IPS DF 6.9 (cell line): ENCODE data around the gene CSRP1.
"Not testable (repeated sequence)": the region's sequence is repeated elsewhere in the genome, so short reads cannot be mapped to it uniquely, and the experiment has no call there.

Experiments
- DNase-seq: peaks from one replicate; pipeline ENCODE4 v3.0.0-alpha.2; 2013; ENCODE audit warnings: low read depth, low spot score
- H3K27ac ChIP-seq: one replicate; pipeline ENCODE4 v1.5.1; 2013; ENCODE audit warnings: low read length, control low read depth
- H3K27me3 ChIP-seq: 2 replicates; pipeline ENCODE4 v1.6.1; 2013; ENCODE audit warnings: mild to moderate bottlenecking, low read length; ENCODE audit not compliant: control insufficient read depth, insufficient read depth
- H3K36me3 ChIP-seq: 2 replicates; pipeline ENCODE4 v1.6.1; 2013; ENCODE audit warnings: low read length; ENCODE audit not compliant: control insufficient read depth, insufficient read depth
- H3K4me1 ChIP-seq: 2 replicates; pipeline ENCODE4 v1.6.1; 2013; ENCODE audit warnings: low read length; ENCODE audit not compliant: control insufficient read depth, insufficient read depth
- H3K4me3 ChIP-seq: 2 replicates; pipeline ENCODE4 v1.5.1; 2013; ENCODE audit warnings: mild to moderate bottlenecking, low read length
- H3K9me3 ChIP-seq: 2 replicates; pipeline ENCODE4 v1.6.1; 2013; ENCODE audit warnings: low read length, inconsistent platforms; ENCODE audit not compliant: control insufficient read depth, insufficient read depth
- whole genome bisulfite sequencing: extraction: QIAGEN DNeasy Blood & Tissue Kit; methylation state at CpG from one replicate; pipeline ENCODE4 v1.1.7; 2013; ENCODE audit warnings: mixed read lengths, missing lambda C conversion rate; ENCODE audit not compliant: insufficient read length, insufficient coverage; 5-methylcytosine and 5-hydroxymethylcytosine counted together

Gene CSRP1

DNA sequence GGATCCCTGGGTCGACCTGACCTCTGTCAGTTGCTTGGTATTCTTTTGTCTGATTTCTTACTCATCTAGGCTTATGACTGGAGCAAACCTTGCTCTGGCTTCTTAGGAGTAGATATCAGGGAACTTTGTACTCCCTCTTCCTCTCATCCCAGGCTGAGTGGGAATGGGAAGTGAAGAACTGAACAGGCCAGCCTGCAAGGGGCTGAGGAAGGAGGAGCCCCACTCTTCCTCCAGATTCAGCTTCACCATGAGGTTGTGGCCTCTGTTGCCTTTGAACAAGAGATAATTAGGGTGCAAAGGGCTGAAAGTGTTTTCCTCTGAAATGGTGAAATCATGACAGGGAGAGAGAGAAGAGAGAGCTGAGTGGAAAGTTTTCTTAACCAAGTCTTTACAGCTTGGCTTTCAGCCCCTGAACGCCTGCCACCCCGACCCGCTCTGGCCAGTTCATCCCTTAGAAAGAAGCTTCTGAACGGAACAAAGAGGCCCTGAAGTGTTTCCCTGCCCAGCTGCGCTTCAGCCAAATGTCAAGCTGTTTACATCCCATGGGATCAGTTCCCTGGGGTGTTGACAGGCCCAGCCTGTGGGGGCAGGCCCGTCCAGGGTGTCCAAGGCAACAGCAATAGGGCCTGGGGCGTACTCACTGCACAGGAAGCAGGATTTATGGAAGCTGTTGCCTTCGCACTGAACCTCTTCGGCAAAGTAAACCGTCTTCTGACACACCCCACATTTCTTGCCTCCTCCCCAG lies 11.2 kb downstream of the CSRP1 start:
- H3K4me3 ChIP-seq = no peak overlapping the region
- no peaks in the 10 kb centered on the region for H3K36me3 ChIP-seq
- H3K27me3 ChIP-seq = no peaks in the 10 kb centered on the region
- H3K9me3 ChIP-seq = no peaks in the 10 kb centered on the region
- H3K4me1 ChIP-seq = peaks cover 7% of the 10 kb centered on the region
- no CpG with 5 or more reads among the region's 11 CpGs for WGBS
- DNase-seq = no peak
- no peak overlapping the region for H3K27ac ChIP-seq

DNA sequence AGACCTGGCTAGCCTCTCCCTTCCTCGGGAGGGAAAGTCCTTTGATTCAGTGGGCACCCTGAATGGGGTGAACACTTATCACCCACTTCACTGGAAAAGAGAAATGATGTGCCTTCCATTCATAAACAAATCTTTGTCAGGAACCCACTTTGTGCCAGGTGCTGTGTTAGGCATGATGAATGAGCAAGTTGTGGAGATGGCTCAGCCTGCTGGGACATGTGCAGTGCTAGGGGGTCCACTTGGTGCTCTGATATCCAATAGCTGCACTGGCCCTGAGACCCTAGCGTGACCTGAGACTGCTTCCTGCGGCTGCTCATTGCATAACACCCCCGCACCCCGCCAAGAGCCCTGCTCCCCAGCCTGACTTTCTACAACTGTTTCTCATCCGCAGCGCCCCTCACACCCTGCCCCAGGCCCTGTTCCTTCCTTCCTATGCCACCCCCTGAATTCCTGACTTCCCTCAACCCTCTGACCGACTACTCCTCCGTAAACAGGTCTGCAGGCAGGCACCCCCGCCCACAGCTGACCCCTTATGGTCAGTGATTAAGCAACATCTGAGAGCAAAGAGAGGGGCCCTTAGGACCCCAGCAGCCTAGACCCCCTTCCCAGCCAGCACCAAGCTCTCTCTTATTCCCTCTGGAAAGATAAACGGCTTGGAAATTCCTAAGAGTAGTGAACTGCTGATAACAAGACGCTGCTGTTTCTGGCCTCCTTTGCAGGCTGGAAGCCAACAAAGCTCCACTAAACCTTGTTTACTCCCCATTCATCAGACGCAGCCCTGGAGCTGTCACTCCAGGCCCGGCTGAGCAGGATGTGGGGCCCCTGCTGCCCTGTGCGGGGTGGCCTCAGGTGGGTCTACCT lies 12.9 kb downstream of the CSRP1 start:
- WGBS = no CpG with 5 or more reads among the region's 15 CpGs
- no peaks in the 10 kb centered on the region for H3K9me3 ChIP-seq
- H3K36me3 ChIP-seq = no peaks in the 10 kb centered on the region
- no peak overlapping the region for H3K4me3 ChIP-seq
- peaks cover 2% of the 10 kb centered on the region for H3K4me1 ChIP-seq
- H3K27ac ChIP-seq = no peak overlapping the region
- no peak for DNase-seq
- no peaks in the 10 kb centered on the region for H3K27me3 ChIP-seq

DNA sequence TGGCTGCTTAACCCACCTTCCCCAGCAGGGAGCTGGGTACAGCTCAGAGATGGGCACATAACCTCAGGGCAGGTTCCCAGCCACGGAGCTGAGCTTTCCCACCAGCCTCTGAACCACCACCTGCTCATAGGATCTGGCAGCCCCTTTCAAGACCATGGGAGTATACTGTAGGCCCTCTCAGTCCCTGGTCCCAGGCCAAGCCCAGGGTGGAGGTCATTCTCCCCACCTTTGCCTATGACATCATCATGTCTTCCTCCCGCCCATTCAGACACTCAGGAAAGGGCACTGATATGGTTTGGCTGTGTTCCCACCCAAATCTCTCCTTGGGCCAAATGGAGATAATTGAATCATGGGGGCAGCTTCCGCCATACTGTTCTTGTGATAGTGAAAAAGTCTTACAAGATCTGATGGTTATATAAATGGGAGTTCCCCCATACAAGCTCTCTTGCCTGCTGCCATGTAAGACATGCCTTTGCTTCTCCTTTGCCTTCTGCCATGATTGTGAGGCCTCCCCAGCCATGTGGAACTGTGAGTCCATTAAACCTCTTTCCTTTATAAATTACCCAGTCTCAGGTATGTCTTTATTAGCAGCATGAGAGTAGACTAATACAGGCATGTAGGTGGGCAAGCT lies 13.8 kb downstream of the CSRP1 start:
- H3K36me3 ChIP-seq, H3K9me3 ChIP-seq, H3K27me3 ChIP-seq, H3K4me3 ChIP-seq, H3K27ac ChIP-seq, DNase-seq, H3K4me1 ChIP-seq: not testable (repeated sequence)
- WGBS = no CpG with 5 or more reads among the region's 3 CpGs

DNA sequence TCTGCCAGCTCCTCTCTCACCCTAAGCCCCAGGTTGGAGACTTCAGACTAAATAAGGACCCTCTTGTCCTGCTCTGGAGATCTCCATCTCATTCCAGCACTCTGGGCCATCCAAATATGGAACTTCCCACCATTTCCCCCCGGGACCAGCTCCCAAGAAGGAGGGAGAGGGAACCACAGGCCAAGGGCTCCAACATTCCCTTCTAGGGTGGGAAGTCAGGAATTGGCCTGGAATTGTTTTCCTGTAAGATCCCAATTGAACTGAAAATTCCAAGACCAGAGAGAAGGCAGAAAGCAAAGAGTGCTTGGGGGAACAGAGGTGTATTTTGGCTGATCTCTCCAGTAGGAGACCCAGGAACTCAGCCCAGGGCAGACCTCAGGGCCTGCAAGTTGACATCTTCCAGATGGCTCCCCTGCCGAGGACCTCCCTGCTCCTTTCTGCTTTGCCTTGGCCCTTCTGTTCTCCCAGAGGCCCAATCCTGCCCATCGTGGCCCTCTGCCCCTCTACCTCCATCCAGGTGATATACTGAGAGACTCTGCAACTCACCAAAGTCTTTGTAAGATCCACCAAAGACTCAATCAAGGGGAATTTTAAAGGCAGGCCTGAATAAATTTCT lies 14.9 kb downstream of the CSRP1 start:
- WGBS = no CpG with 5 or more reads among the region's 3 CpGs
- no peaks in the 10 kb centered on the region for H3K36me3 ChIP-seq
- H3K9me3 ChIP-seq = no peaks in the 10 kb centered on the region
- no peak overlapping the region for H3K4me3 ChIP-seq
- no peak for DNase-seq
- no peaks in the 10 kb centered on the region for H3K27me3 ChIP-seq
- H3K4me1 ChIP-seq = peaks cover 2% of the 10 kb centered on the region
- H3K27ac ChIP-seq = no peak overlapping the region

- Histone ChIP-seq H3K27ac (no peak overlapping the region), H3K9me3 (no peaks in the 10 kb centered on the region), H3K36me3 (no peaks in the 10 kb centered on the region), H3K4me3 (no peak overlapping the region), H3K4me1 (peaks cover 2% of the 10 kb centered on the region), H3K27me3 (no peaks in the 10 kb centered on the region)
- DNase-seq = no peak
- WGBS = no CpG with 5 or more reads among the region's 3 CpGs
Measured at GRCh38 chr1:201490708-201491131, 16.2 kb downstream of the CSRP1 start.

DNA sequence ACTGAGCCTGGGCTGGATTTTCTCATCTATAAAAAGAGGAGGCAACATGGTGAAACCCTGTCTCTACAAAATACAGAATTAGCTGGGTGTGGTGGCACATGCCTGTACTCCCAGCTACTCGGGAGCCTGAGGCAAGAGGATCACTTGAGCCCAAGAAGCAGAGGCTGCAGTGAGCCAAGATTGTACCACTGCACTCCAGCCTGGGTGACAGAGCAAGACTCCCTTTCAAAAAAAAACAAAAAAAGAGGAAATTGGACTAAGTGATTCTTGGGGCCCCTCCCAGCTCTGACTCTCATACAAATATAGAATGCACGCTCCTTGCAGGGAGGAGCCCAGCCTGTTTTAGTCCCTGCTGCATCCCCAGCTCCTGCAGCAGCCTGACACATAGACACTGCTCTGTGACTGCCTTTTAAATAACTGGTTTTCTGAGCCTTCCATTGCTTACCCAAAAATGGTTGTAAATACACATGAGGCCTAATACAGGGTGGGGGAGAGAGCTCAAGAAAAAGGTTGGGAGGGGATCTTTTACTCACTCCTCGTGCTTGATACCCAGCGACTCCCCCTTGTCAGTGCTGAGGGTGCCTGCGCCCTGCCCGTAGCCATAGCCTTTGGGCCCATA lies 17.2 kb downstream of the CSRP1 start:
- no peaks in the 10 kb centered on the region for H3K36me3 ChIP-seq

GRCh38 chr1:201488830-201489589 lies 17.9 kb downstream of the CSRP1 start:
- no peak for DNase-seq
- H3K27ac ChIP-seq = no peak overlapping the region
- no CpG with 5 or more reads among the region's 12 CpGs for WGBS
- no peaks in the 10 kb centered on the region for H3K27me3 ChIP-seq
- H3K4me1 ChIP-seq = no peaks in the 10 kb centered on the region
- no peaks in the 10 kb centered on the region for H3K9me3 ChIP-seq
- no peaks in the 10 kb centered on the region for H3K36me3 ChIP-seq
- no peak overlapping the region for H3K4me3 ChIP-seq

More for the DNA sequence above, 17.2 kb downstream of the CSRP1 start:
- H3K4me3 ChIP-seq = no peak overlapping the region
- H3K4me1 ChIP-seq = peaks cover 2% of the 10 kb centered on the region
- no peak for DNase-seq
- no peaks in the 10 kb centered on the region for H3K9me3 ChIP-seq
- no peak overlapping the region for H3K27ac ChIP-seq
- WGBS = no CpG with 5 or more reads among the region's 6 CpGs
- no peaks in the 10 kb centered on the region for H3K27me3 ChIP-seq

GRCh38 chr1:201487742-201488141 lies 19.2 kb downstream of the CSRP1 start:
- no CpG with 5 or more reads among the region's 2 CpGs for WGBS
- Histone ChIP-seq H3K9me3 (no peaks in the 10 kb centered on the region), H3K4me3 (no peak overlapping the region), H3K27ac (no peak overlapping the region), H3K27me3 (no peaks in the 10 kb centered on the region), H3K4me1 (no peaks in the 10 kb centered on the region), H3K36me3 (no peaks in the 10 kb centered on the region)
- DNase-seq = no peak

- Histone ChIP-seq H3K4me3 (no peak overlapping the region), H3K27me3 (no peaks in the 10 kb centered on the region), H3K4me1 (no peaks in the 10 kb centered on the region), H3K36me3 (no peaks in the 10 kb centered on the region), H3K27ac (no peak overlapping the region), H3K9me3 (no peaks in the 10 kb centered on the region)
- DNase-seq = no peak
- WGBS = no CpG with 5 or more reads among the region's 3 CpGs
Measured at GRCh38 chr1:201486187-201486586, 20.7 kb downstream of the CSRP1 start.
